ENCODE results near the gene PTPRT.

Gene PTPRT

GRCh38 chr20:42785041-42785440 lies 404.7 kb downstream of the PTPRT start:
- no peak for DNase-seq

GRCh38 chr20:42779216-42779615 lies 410.5 kb downstream of the PTPRT start:
- DNase-seq: no peak

GRCh38 chr20:42775866-42776265 lies 413.8 kb downstream of the PTPRT start:
- DNase-seq: no peak

GRCh38 chr20:42775037-42775436 lies 414.7 kb downstream of the PTPRT start:
- no peak for DNase-seq

- no peak for DNase-seq
Observed at GRCh38 chr20:42763015-42763414, 426.7 kb downstream of the PTPRT start.

- no peak for DNase-seq
Observed at GRCh38 chr20:42756991-42757390, 432.7 kb downstream of the PTPRT start.

- DNase-seq: no peak
Observed at GRCh38 chr20:42754706-42755105, 435.0 kb downstream of the PTPRT start.

- no peak for DNase-seq
Observed at GRCh38 chr20:42752620-42753019, 437.1 kb downstream of the PTPRT start.

GRCh38 chr20:42749556-42749955 lies 440.1 kb downstream of the PTPRT start:
- no peak for DNase-seq

GRCh38 chr20:42747765-42748411 lies 441.8 kb downstream of the PTPRT start:
- no peak for DNase-seq

- no peak for DNase-seq
Observed at GRCh38 chr20:42744756-42745465, 444.8 kb downstream of the PTPRT start.

GRCh38 chr20:42742926-42743325 lies 446.8 kb downstream of the PTPRT start:
- DNase-seq: no peak

- no peak for DNase-seq
Observed at GRCh38 chr20:42741906-42742305, 447.8 kb downstream of the PTPRT start.

- DNase-seq: no peak
Observed at GRCh38 chr20:42740226-42740870, 449.4 kb downstream of the PTPRT start.

- DNase-seq: no peak
Observed at GRCh38 chr20:42739683-42740082, 450.0 kb downstream of the PTPRT start.

- no peak for DNase-seq
Observed at GRCh38 chr20:42735539-42735938, 454.2 kb downstream of the PTPRT start.

- DNase-seq: no peak
Observed at GRCh38 chr20:42734660-42735368, 454.9 kb downstream of the PTPRT start.

GRCh38 chr20:42721923-42722322 lies 467.8 kb downstream of the PTPRT start:
- DNase-seq: no peak

- DNase-seq: no peak
Observed at GRCh38 chr20:42714298-42715141, 475.2 kb downstream of the PTPRT start.

- no peak for DNase-seq
Observed at GRCh38 chr20:42708266-42708665, 481.4 kb downstream of the PTPRT start.

- no peak for DNase-seq
Observed at GRCh38 chr20:42706759-42707158, 482.9 kb downstream of the PTPRT start.

- DNase-seq: no peak
Observed at GRCh38 chr20:42705550-42705949, 484.2 kb downstream of the PTPRT start.

- no peak for DNase-seq
Observed at GRCh38 chr20:42703744-42704143, 486.0 kb downstream of the PTPRT start.

Measured in NCI-H1436 (cell line).